Measurements from ENCODE around the gene ESRRA. TPM values are rescaled to one million over a fixed set of nuclear protein-coding genes. Genes with fewer than 3 reads are reported as not detected.

ESRRA gene
- total RNA-seq, 2 donors from 2014 or later: 38.7 to 54.7 TPM

- TF ChIP-seq, protein P1, sequence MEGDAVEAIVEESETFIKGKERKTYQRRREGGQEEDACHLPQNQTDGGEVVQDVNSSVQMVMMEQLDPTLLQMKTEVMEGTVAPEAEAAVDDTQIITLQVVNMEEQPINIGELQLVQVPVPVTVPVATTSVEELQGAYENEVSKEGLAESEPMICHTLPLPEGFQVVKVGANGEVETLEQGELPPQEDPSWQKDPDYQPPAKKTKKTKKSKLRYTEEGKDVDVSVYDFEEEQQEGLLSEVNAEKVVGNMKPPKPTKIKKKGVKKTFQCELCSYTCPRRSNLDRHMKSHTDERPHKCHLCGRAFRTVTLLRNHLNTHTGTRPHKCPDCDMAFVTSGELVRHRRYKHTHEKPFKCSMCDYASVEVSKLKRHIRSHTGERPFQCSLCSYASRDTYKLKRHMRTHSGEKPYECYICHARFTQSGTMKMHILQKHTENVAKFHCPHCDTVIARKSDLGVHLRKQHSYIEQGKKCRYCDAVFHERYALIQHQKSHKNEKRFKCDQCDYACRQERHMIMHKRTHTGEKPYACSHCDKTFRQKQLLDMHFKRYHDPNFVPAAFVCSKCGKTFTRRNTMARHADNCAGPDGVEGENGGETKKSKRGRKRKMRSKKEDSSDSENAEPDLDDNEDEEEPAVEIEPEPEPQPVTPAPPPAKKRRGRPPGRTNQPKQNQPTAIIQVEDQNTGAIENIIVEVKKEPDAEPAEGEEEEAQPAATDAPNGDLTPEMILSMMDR (IDR thresholded peaks at IDR 0.05): no peak
- TF ChIP-seq POLR2A (IDR thresholded peaks at IDR 0.05) (peak; percentile 84), POLR2AphosphoS5 (IDR thresholded peaks at IDR 0.05) (peak; percentile 98)
- peak; percentile 99 for DNase-seq (ENCODE audit: low spot score)
- H3K4me3 ChIP-seq: peak within 1 kb of the TSS; percentile 80 to 81
- no peaks in the 10 kb centered on the region for H3K36me3 ChIP-seq
- H3K27me3 ChIP-seq (replicated peaks; ENCODE audit: insufficient read depth): no peaks in the 10 kb centered on the region
- H3K4me1 ChIP-seq (replicated peaks): no peaks in the 10 kb centered on the region
- WGBS: under 1% methylated on average over 35 of the region's 43 CpGs
- intact Hi-C loops (cut with DNase I): no loop called here
- H3K27ac ChIP-seq: peak within 1 kb of the TSS; percentile 98
- no peaks in the 10 kb centered on the region for H3K9me3 ChIP-seq
Observed at GRCh38 chr11:64317325-64317960, 12.1 kb downstream of the ESRRA start, which contains the start of gene TRMT112. Gene TRMT112, minus strand, starts transcription at chr11:64317559. Its CDS starts 33 bp downstream, at chr11:64317526.

DNA sequence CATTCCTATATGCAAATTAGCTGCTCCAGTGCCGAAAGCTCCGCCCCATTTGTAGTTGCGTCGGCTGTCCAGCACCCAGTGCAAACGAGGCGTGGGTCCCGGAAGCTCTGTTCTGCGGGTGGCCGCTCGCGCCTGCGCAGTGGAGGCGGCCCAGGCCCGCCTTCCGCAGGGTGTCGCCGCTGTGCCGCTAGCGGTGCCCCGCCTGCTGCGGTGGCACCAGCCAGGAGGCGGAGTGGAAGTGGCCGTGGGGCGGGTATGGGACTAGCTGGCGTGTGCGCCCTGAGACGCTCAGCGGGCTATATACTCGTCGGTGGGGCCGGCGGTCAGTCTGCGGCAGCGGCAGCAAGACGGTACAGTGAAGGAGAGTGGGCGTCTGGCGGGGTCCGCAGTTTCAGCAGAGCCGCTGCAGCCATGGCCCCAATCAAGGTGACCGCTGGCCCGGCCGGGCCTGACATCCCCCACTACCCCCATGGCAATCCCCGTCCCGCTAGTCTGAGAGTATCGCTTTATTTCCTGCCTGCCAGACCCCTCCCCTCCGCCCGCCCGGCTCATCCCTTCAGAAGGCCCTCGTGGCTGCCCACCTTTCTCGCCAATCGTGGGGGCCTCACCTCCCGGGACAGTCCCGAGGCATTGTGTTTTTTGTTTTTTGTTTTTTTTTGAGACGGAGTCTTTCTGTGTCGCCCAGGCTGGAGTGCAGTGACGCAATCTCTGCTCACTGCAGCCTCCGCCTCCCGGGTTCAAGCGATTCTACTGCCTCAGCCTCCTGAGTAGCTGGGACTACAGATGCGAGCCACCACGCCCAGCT, 12.8 kb downstream of the ESRRA start, which contains the start of gene PRDX5:
TSS of gene PRDX5 (plus strand) at position 161 of the 805 bp plus-strand sequence. CDS start at position 256, 95 bp downstream.
- intact Hi-C loops (cut with DNase I): no loop called here
- H3K27ac ChIP-seq: peak within 1 kb of the TSS; percentile 98
- no peaks in the 10 kb centered on the region for H3K36me3 ChIP-seq
- peak; percentile 93 for DNase-seq (ENCODE audit: low spot score)
- H3K4me3 ChIP-seq: peak within 1 kb of the TSS; percentile 80 to 81
- H3K4me1 ChIP-seq (replicated peaks): no peaks in the 10 kb centered on the region
- TF ChIP-seq, protein P1 (IDR thresholded peaks at IDR 0.05): peak; percentile 53 to 90 (median 74)
- peak; percentile 95 for TF ChIP-seq POLR2A (IDR thresholded peaks at IDR 0.05)
- peak; percentile 81 for TF ChIP-seq POLR2AphosphoS5 (IDR thresholded peaks at IDR 0.05)
- WGBS: under 1% methylated on average over 57 of the region's 61 CpGs
- H3K27me3 ChIP-seq (replicated peaks; ENCODE audit: insufficient read depth): no peaks in the 10 kb centered on the region
- H3K9me3 ChIP-seq: no peaks in the 10 kb centered on the region

- peak overlapping the region; percentile 80 to 81 for H3K4me3 ChIP-seq
- H3K4me1 ChIP-seq (replicated peaks): no peaks in the 10 kb centered on the region
- TF ChIP-seq POLR2AphosphoS5 (IDR thresholded peaks at IDR 0.05): no peak
- TF ChIP-seq, protein P1 (IDR thresholded peaks at IDR 0.05): no peak
- H3K36me3 ChIP-seq: no peaks in the 10 kb centered on the region
- no peaks in the 10 kb centered on the region for H3K9me3 ChIP-seq
- DNase-seq (ENCODE audit: low spot score): no peak
- WGBS: 17% methylated on average over 19 of the region's 19 CpGs
- intact Hi-C loops (cut with DNase I): loop anchor here (1.0 kb wide), 1 partner anchor 35 kb away; no protein-coding TSS in a partner anchor
- no peaks in the 10 kb centered on the region for H3K27me3 ChIP-seq (replicated peaks; ENCODE audit: insufficient read depth)
- H3K27ac ChIP-seq: peak overlapping the region; percentile 98
Observed at GRCh38 chr11:64318766-64319761, 13.7 kb downstream of the ESRRA start.

DNA sequence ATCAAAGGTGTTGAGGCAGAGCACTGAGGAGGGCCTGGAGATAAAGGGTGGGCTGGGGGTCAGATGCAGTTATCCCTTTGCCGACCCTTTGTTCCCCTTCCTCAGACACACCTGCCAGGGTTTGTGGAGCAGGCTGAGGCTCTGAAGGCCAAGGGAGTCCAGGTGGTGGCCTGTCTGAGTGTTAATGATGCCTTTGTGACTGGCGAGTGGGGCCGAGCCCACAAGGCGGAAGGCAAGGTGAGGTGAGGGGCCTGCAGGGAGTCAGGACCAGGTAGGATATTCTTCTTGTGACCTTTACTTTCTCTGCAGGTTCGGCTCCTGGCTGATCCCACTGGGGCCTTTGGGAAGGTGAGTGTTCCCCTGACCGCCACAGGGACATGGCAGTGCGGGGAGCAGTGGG, 15.2 kb downstream of the ESRRA start:
- intact Hi-C loops (cut with DNase I): no loop called here
- Histone ChIP-seq H3K4me3 (no peak overlapping the region), H3K9me3 (no peaks in the 10 kb centered on the region), H3K27ac (peak overlapping the region; percentile 65 to 68), H3K36me3 (no peaks in the 10 kb centered on the region), H3K27me3 (replicated peaks; ENCODE audit: insufficient read depth) (no peaks in the 10 kb centered on the region), H3K4me1 (replicated peaks) (no peaks in the 10 kb centered on the region)
- no peak for DNase-seq (ENCODE audit: low spot score)
- WGBS: 94% methylated on average over 7 of the region's 7 CpGs
- TF ChIP-seq POLR2AphosphoS5 (IDR thresholded peaks at IDR 0.05) (no peak), POLR2A (IDR thresholded peaks at IDR 0.05) (no peak)
- TF ChIP-seq, protein P1 (IDR thresholded peaks at IDR 0.05): no peak

All from prostate gland (tissue), 2 donors.